SU-DHL-6 (cell line): ENCODE data around the gene ORM2.

Experiments
- EZH2phosphoT487 ChIP-seq: fragments of 200-600 bp; sonication (generic), shearing (Covaris generic); conservative IDR thresholded peaks from 2 replicates; pipeline ENCODE4 v1.6.1; 2018; ENCODE audit warnings: mild to moderate bottlenecking, antibody characterized with exemption, low read length, moderate library complexity, mixed read lengths
- TF ChIP-seq, protein P1 (sequence below): fragments of 200-600 bp; sonication (generic); IDR thresholded peaks from one replicate; pipeline ENCODE4 v1.5.1; 2017; ENCODE audit warnings: antibody characterized with exemption, mild to moderate bottlenecking, low read length, moderate library complexity; ENCODE audit not compliant: insufficient read depth, poor library complexity, severe bottlenecking

DNA sequence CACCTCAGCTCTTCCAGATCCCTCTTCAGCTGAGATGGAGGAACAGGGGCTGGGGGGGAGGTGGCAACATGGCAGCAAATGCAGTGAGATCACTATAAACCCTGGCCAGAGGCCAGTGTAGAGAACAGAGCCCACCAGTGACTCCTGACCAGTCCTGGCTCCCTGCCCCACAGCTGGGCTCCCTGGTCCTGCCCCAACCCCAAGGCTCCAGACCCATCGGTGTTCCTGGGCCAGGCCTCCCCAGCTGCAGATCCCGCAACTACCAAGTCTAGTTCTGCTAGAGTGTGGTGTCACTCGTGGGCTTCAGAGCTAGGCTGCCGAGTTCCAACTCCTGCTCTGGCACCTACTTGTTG, 41.3 kb downstream of the ORM2 start:
- TF ChIP-seq, protein P1, sequence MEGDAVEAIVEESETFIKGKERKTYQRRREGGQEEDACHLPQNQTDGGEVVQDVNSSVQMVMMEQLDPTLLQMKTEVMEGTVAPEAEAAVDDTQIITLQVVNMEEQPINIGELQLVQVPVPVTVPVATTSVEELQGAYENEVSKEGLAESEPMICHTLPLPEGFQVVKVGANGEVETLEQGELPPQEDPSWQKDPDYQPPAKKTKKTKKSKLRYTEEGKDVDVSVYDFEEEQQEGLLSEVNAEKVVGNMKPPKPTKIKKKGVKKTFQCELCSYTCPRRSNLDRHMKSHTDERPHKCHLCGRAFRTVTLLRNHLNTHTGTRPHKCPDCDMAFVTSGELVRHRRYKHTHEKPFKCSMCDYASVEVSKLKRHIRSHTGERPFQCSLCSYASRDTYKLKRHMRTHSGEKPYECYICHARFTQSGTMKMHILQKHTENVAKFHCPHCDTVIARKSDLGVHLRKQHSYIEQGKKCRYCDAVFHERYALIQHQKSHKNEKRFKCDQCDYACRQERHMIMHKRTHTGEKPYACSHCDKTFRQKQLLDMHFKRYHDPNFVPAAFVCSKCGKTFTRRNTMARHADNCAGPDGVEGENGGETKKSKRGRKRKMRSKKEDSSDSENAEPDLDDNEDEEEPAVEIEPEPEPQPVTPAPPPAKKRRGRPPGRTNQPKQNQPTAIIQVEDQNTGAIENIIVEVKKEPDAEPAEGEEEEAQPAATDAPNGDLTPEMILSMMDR = no peak
- TF ChIP-seq EZH2phosphoT487 = no peak
